ENCODE results near the gene PALD1. TPM values are rescaled to one million over a fixed set of nuclear protein-coding genes. Genes with fewer than 3 reads are reported as not detected.
A peak's percentile ranks its signal among the peaks of the same experiment; 100 is the strongest.

Gene PALD1
- polyA plus RNA-seq, 1 of the 3 experiments (the other 2 are of a cell fraction) = 0.16 TPM

DNA sequence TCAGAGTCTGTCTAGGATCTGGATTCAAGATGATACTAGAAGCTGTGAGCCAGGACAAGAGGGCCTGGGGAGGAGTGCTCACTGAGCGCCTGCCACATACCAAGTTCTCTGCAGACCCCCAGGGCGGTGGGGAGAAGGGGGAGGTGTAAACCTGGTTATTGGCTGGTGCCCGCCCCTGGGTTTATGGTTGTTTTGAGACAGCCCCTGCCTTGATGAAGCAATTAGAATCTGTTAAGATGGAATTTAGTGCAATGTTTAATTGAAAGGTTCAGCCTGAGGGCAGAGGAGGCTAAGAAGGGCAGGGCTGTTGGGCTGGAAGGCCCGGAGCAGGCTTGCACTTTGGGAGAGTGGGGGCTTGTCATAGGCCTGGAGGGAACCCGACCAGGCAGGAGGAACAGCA, 81.3 kb downstream of the PALD1 start:
- ChIA-PET CTCF (interaction anchor here (0.7 to 5.9 kb wide), 7 partner anchors 10 to 256 kb away, joined by 3 to 42 read pairs (median 4); partner anchors contain the start of genes ADAMTS14 and SGPL1), POLR2A (no interaction called here)
- H3K27ac ChIP-seq (ENCODE audit: low read depth in 2 of 2, low read length in 1 of 2) = peak overlapping the region in 1 of 2 experiments; percentile 5; a peak in 1 of 4 replicates
- DNase-seq = no peak
- TF ChIP-seq MEF2A (IDR thresholded peaks at IDR 0.05; ENCODE audit: borderline replicate concordance, low read depth) = no peak
- no peak for TF ChIP-seq GATA2 (CRISPR knock-in tag; IDR thresholded peaks at IDR 0.05)
- no peak for TF ChIP-seq SIN3A (IDR thresholded peaks at IDR 0.05; ENCODE audit: borderline replicate concordance, low read depth, low read length)
- TF ChIP-seq, protein P1, sequence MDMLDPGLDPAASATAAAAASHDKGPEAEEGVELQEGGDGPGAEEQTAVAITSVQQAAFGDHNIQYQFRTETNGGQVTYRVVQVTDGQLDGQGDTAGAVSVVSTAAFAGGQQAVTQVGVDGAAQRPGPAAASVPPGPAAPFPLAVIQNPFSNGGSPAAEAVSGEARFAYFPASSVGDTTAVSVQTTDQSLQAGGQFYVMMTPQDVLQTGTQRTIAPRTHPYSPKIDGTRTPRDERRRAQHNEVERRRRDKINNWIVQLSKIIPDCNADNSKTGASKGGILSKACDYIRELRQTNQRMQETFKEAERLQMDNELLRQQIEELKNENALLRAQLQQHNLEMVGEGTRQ (IDR thresholded peaks at IDR 0.05; ENCODE audit: borderline replicate concordance, low read depth, low read length) = no peak
- no peak for TF ChIP-seq SMC3 (IDR thresholded peaks at IDR 0.05; ENCODE audit: low read depth, low read length)
- no peak for TF ChIP-seq CHD2 (IDR thresholded peaks at IDR 0.05; ENCODE audit: low read length, partially characterized antibody)
- no peak for TF ChIP-seq RCOR1 (IDR thresholded peaks at IDR 0.05; ENCODE audit: low read length)
- TF ChIP-seq GABPA (IDR thresholded peaks at IDR 0.05; ENCODE audit: low read depth) = no peak
- TF ChIP-seq, protein P2, sequence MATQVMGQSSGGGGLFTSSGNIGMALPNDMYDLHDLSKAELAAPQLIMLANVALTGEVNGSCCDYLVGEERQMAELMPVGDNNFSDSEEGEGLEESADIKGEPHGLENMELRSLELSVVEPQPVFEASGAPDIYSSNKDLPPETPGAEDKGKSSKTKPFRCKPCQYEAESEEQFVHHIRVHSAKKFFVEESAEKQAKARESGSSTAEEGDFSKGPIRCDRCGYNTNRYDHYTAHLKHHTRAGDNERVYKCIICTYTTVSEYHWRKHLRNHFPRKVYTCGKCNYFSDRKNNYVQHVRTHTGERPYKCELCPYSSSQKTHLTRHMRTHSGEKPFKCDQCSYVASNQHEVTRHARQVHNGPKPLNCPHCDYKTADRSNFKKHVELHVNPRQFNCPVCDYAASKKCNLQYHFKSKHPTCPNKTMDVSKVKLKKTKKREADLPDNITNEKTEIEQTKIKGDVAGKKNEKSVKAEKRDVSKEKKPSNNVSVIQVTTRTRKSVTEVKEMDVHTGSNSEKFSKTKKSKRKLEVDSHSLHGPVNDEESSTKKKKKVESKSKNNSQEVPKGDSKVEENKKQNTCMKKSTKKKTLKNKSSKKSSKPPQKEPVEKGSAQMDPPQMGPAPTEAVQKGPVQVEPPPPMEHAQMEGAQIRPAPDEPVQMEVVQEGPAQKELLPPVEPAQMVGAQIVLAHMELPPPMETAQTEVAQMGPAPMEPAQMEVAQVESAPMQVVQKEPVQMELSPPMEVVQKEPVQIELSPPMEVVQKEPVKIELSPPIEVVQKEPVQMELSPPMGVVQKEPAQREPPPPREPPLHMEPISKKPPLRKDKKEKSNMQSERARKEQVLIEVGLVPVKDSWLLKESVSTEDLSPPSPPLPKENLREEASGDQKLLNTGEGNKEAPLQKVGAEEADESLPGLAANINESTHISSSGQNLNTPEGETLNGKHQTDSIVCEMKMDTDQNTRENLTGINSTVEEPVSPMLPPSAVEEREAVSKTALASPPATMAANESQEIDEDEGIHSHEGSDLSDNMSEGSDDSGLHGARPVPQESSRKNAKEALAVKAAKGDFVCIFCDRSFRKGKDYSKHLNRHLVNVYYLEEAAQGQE (IDR thresholded peaks at IDR 0.05; ENCODE audit: low read depth, low read length) = no peak
- TF ChIP-seq, protein P3, sequence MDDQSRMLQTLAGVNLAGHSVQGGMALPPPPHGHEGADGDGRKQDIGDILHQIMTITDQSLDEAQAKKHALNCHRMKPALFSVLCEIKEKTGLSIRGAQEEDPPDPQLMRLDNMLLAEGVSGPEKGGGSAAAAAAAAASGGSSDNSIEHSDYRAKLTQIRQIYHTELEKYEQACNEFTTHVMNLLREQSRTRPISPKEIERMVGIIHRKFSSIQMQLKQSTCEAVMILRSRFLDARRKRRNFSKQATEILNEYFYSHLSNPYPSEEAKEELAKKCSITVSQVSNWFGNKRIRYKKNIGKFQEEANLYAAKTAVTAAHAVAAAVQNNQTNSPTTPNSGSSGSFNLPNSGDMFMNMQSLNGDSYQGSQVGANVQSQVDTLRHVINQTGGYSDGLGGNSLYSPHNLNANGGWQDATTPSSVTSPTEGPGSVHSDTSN (IDR thresholded peaks at IDR 0.05) = no peak
- H3F3A ChIP-seq (replicated peaks; ENCODE audit: insufficient read depth) = no peaks in the 10 kb centered on the region
- no peaks in the 10 kb centered on the region for H3K79me2 ChIP-seq (ENCODE audit: insufficient read depth)
- H2AFZ ChIP-seq (ENCODE audit: low read depth) = no peak overlapping the region
- no peaks in the 10 kb centered on the region for H3K9me2 ChIP-seq
- no peaks in the 10 kb centered on the region for H3K36me3 ChIP-seq (replicated peaks in 1 of 2; ENCODE audit: control insufficient read depth in 1 of 2, insufficient read depth in 2 of 2, low read length in 1 of 2)
- H3K4me3 ChIP-seq (ENCODE audit: low read depth in 2 of 2, low read length in 1 of 2) = no peak overlapping the region
- H3K4me2 ChIP-seq = no peak overlapping the region
- peaks cover 0 to 55% of the 10 kb centered on the region in 2 experiments; a peak in 1 of 4 replicates for H3K4me1 ChIP-seq (ENCODE audit: control insufficient read depth in 1 of 2, insufficient read depth in 2 of 2, low read depth in 1 of 2, low read length in 1 of 2)
- H3K9ac ChIP-seq = no peak overlapping the region
- WGBS (ENCODE audit: low lambda C conversion rate) = 64% methylated on average over 3 of the region's 5 CpGs
- no peaks in the 10 kb centered on the region for H3K27me3 ChIP-seq (ENCODE audit: insufficient read depth)
- no peaks in the 10 kb centered on the region for H3K9me3 ChIP-seq
- no peaks in the 10 kb centered on the region for H4K20me1 ChIP-seq (ENCODE audit: insufficient read depth)

- H3K36me3 ChIP-seq (replicated peaks in 1 of 2; ENCODE audit: control insufficient read depth in 1 of 2, insufficient read depth in 2 of 2, low read length in 1 of 2) = no peaks in the 10 kb centered on the region
- no peak overlapping the region for H3K4me2 ChIP-seq
- peak overlapping the region in 1 of 2 experiments; percentile 93; a peak in 1 of 4 replicates for H3K27ac ChIP-seq (ENCODE audit: low read depth in 2 of 2, low read length in 1 of 2)
- no peaks in the 10 kb centered on the region for H3F3A ChIP-seq (replicated peaks; ENCODE audit: insufficient read depth)
- H3K9ac ChIP-seq = no peak overlapping the region
- TF ChIP-seq EZH2phosphoT487 (IDR thresholded peaks at IDR 0.05; ENCODE audit: borderline replicate concordance, low read depth) = no peak
- no peak for TF ChIP-seq CHD2 (IDR thresholded peaks at IDR 0.05; ENCODE audit: low read length, partially characterized antibody)
- no peak for TF ChIP-seq GABPA (IDR thresholded peaks at IDR 0.05; ENCODE audit: low read depth)
- no peak for TF ChIP-seq NFIC (IDR thresholded peaks at IDR 0.05; ENCODE audit: borderline replicate concordance)
- no peak for TF ChIP-seq EP300 (IDR thresholded peaks at IDR 0.05; ENCODE audit: borderline replicate concordance in 1 of 2, low read depth in 1 of 2, low read length in 1 of 2)
- TF ChIP-seq FOXM1 (IDR thresholded peaks at IDR 0.05; ENCODE audit: low read depth) = no peak
- no peak for TF ChIP-seq MXI1 (IDR thresholded peaks at IDR 0.05; ENCODE audit: low read depth, low read length)
- no peak for TF ChIP-seq RXRA (IDR thresholded peaks at IDR 0.05; ENCODE audit: borderline replicate concordance, low read depth)
- TF ChIP-seq TAF1 (IDR thresholded peaks at IDR 0.05; ENCODE audit: borderline replicate concordance, low read depth, low read length) = no peak
- TF ChIP-seq, protein P3 (IDR thresholded peaks at IDR 0.05) = no peak
- no peak for TF ChIP-seq FOXJ3 (CRISPR knock-in tag; IDR thresholded peaks at IDR 0.05)
- WGBS (ENCODE audit: low lambda C conversion rate) = 90% methylated on average over 8 of the region's 14 CpGs
- H3K4me3 ChIP-seq (ENCODE audit: low read depth in 2 of 2, low read length in 1 of 2) = no peak overlapping the region
- POLR2A ChIA-PET = no interaction called here
- no peaks in the 10 kb centered on the region for H3K9me3 ChIP-seq
- H3K79me2 ChIP-seq (ENCODE audit: insufficient read depth) = no peaks in the 10 kb centered on the region
- no peak overlapping the region for H2AFZ ChIP-seq (ENCODE audit: low read depth)
- H3K9me2 ChIP-seq = no peaks in the 10 kb centered on the region
- H4K20me1 ChIP-seq (ENCODE audit: insufficient read depth) = no peaks in the 10 kb centered on the region
- no peaks in the 10 kb centered on the region for H3K27me3 ChIP-seq (ENCODE audit: insufficient read depth)
- DNase-seq = no peak
- CTCF ChIA-PET = interaction anchor here (0.7 to 5.9 kb wide), 7 partner anchors 10 to 256 kb away, joined by 3 to 42 read pairs (median 4); partner anchors contain the start of gene SGPL1
- H3K4me1 ChIP-seq (ENCODE audit: control insufficient read depth in 1 of 2, insufficient read depth in 2 of 2, low read depth in 1 of 2, low read length in 1 of 2) = peaks cover 0 to 58% of the 10 kb centered on the region in 2 experiments; a peak in 1 of 4 replicates
Observed at GRCh38 chr10:70560511-70560941, 82.0 kb downstream of the PALD1 start.

All from SK-N-SH (cell line).